H1 (cell line): ENCODE measurements around the gene RAP1GDS1. TPM values are rescaled to one million over a fixed set of nuclear protein-coding genes. Genes with fewer than 3 reads are reported as not detected.

ENCODE experiments used
- CTCF ChIA-PET: fragments of 300-600 bp; sonication (Branson Sonifier 250); formaldehyde crosslinking; loops from one replicate; lab custom pipeline; 2021; ENCODE audit not compliant: partially characterized antibody; lab: Charles Lee
- POLR2A ChIA-PET: fragments of 300-600 bp; sonication (Branson Sonifier 250); formaldehyde crosslinking; loops from one replicate; lab custom pipeline; 2021; ENCODE audit warnings: inconsistent platforms; ENCODE audit not compliant: partially characterized antibody; lab: Charles Lee
- DNase-seq, 2 experiments: peaks; one replicate each; pipeline versions ENCODE4 v3.0.0 to v3.0.0-alpha.2; 2010 to 2022; ENCODE audit warnings: low spot score in 2 of 2, low read depth in 1 of 2, mixed read lengths in 1 of 2
- FAIRE-seq: peaks from 2 replicates; lab custom pipeline; 2011; peaks lifted over from hg19 to GRCh38; lab: Jason Lieb, UNC
- H2AFZ ChIP-seq: 2 replicates; pipeline ENCODE4 v1.8.1; 2012; ENCODE audit warnings: low read length, inconsistent platforms
- H2AK5ac ChIP-seq: 2 replicates; pipeline ENCODE4 v1.6.1; 2013; ENCODE audit warnings: low read depth, low read length
- H2BK120ac ChIP-seq: replicated peaks from 2 replicates; pipeline ENCODE3; 2013; ENCODE audit warnings: low read depth, low read length, inconsistent platforms
- H2BK12ac ChIP-seq: 2 replicates; pipeline ENCODE4 v1.6.1; 2013; ENCODE audit warnings: low read depth, low read length
- H2BK15ac ChIP-seq: 2 replicates; pipeline ENCODE4 v1.6.1; 2013; ENCODE audit warnings: low read length
- H2BK20ac ChIP-seq: 2 replicates; pipeline ENCODE4 v1.6.1; 2013; ENCODE audit warnings: low read length
- H2BK5ac ChIP-seq: 2 replicates; pipeline ENCODE4 v1.6.1; 2013; ENCODE audit warnings: low read depth, low read length
- H3K14ac ChIP-seq: 2 replicates; pipeline ENCODE4 v1.6.1; 2013; ENCODE audit warnings: inconsistent platforms; ENCODE audit not compliant: insufficient read length
- H3K18ac ChIP-seq: 2 replicates; pipeline ENCODE4 v1.6.1; 2013; ENCODE audit warnings: low read length; ENCODE audit errors: extremely low read depth
- H3K23ac ChIP-seq: 2 replicates; pipeline ENCODE4 v1.6.1; 2013; ENCODE audit warnings: inconsistent platforms; ENCODE audit not compliant: insufficient read length
- H3K23me2 ChIP-seq: 2 replicates; pipeline ENCODE4 v1.6.1; 2013; ENCODE audit warnings: low read depth, low read length
- H3K27ac ChIP-seq: 2 replicates; pipeline ENCODE4 v1.6.1; 2011; ENCODE audit warnings: low read depth, low read length, inconsistent platforms
- H3K27me3 ChIP-seq, 4 experiments: replicated peaks in 1 of 4; 1 replicate in 1 of 4; 2 replicates in 3 of 4; pipeline versions ENCODE4 v1.6.1 to v1.8.1; 2011 to 2013; ENCODE audit warnings: low read length in 3 of 4, mild to moderate bottlenecking in 3 of 4, inconsistent platforms in 2 of 4, mixed read lengths in 2 of 4, moderate library complexity in 1 of 4; ENCODE audit not compliant: control insufficient read depth in 3 of 4, insufficient read depth in 3 of 4; ENCODE audit errors: extremely low read depth in 1 of 4
- H3K36me3 ChIP-seq, 4 experiments: 2 replicates each; pipeline versions ENCODE4 v1.6.1 to v1.8.1; 2011 to 2013; ENCODE audit warnings: mild to moderate bottlenecking in 4 of 4, low read length in 3 of 4, moderate library complexity in 2 of 4, control low read depth in 1 of 4, inconsistent platforms in 1 of 4; ENCODE audit not compliant: insufficient read depth in 4 of 4, control insufficient read depth in 2 of 4
- H3K4ac ChIP-seq: replicated peaks from 2 replicates; pipeline ENCODE3; 2013; ENCODE audit warnings: low read length, low read depth, mixed read lengths, inconsistent platforms; ENCODE audit not compliant: insufficient read length
- H3K4me1 ChIP-seq, 4 experiments: replicated peaks in 1 of 4; 1 replicate in 1 of 4; 2 replicates in 3 of 4; pipeline versions ENCODE4 v1.6.1 to v1.8.1; 2011 to 2013; ENCODE audit warnings: low read length in 3 of 4, inconsistent platforms in 2 of 4, mixed read lengths in 1 of 4; ENCODE audit not compliant: insufficient read depth in 4 of 4, control insufficient read depth in 3 of 4
- H3K4me2 ChIP-seq, 2 experiments: 2 replicates each; pipeline versions ENCODE4 v1.6.1 to v1.8.1; 2011 to 2013; ENCODE audit warnings: low read depth in 2 of 2, low read length in 2 of 2, control low read depth in 1 of 2, inconsistent platforms in 1 of 2, mild to moderate bottlenecking in 1 of 2; ENCODE audit not compliant: insufficient read depth in 1 of 2
- H3K4me3 ChIP-seq, 4 experiments: fragments of 200-600, 300-600 bp in 1 of 4; sonication (generic), shearing (Covaris generic), sonication (Bioruptor Twin) in 1 of 4; 2 replicates each; pipeline versions ENCODE4 v1.5.1 to v1.8.1; 2011 to 2016; ENCODE audit warnings: low read length in 4 of 4, low read depth in 3 of 4, control low read depth in 2 of 4, inconsistent platforms in 2 of 4, mild to moderate bottlenecking in 2 of 4, mixed read lengths in 1 of 4, moderate library complexity in 1 of 4; ENCODE audit not compliant: insufficient read depth in 2 of 4; ENCODE audit errors: extremely low read depth in 1 of 4
- H3K56ac ChIP-seq: replicated peaks from 2 replicates; pipeline ENCODE3; 2013; ENCODE audit warnings: low read depth, mild to moderate bottlenecking, mixed read lengths, low read length, inconsistent platforms; ENCODE audit not compliant: insufficient read length
- H3K79me1 ChIP-seq: 2 replicates; pipeline ENCODE4 v1.6.1; 2013; ENCODE audit warnings: low read depth, low read length, control low read depth
- H3K79me2 ChIP-seq, 2 experiments: 2 replicates each; pipeline versions ENCODE4 v1.6.1 to v1.8.1; 2012 to 2013; ENCODE audit warnings: low read length in 2 of 2, mild to moderate bottlenecking in 2 of 2, inconsistent platforms in 1 of 2; ENCODE audit not compliant: insufficient read depth in 2 of 2, control insufficient read depth in 1 of 2
- H3K9ac ChIP-seq, 4 experiments: replicated peaks in 1 of 4; 1 replicate in 1 of 4; 2 replicates in 3 of 4; pipeline versions ENCODE4 v1.6.1 to v1.8.1; 2011 to 2013; ENCODE audit warnings: low read depth in 3 of 4, low read length in 3 of 4, control low read depth in 2 of 4, mild to moderate bottlenecking in 2 of 4, moderate library complexity in 2 of 4, inconsistent platforms in 1 of 4; ENCODE audit errors: extremely low read depth in 1 of 4
- H3K9me3 ChIP-seq, 2 experiments: 2 replicates each; pipeline versions ENCODE4 v1.6.1 to v1.8.1; 2012 to 2013; ENCODE audit warnings: mild to moderate bottlenecking in 2 of 2, moderate library complexity in 2 of 2, control low read depth in 1 of 2, inconsistent platforms in 1 of 2, low read depth in 1 of 2, low read length in 1 of 2, mixed read lengths in 1 of 2; ENCODE audit not compliant: insufficient read depth in 2 of 2
- H4K20me1 ChIP-seq, 2 experiments: replicated peaks in 1 of 2; 2 replicates each; pipeline versions ENCODE3 to v1.8.1; 2011 to 2013; ENCODE audit warnings: inconsistent platforms in 2 of 2, low read length in 2 of 2, mild to moderate bottlenecking in 1 of 2; ENCODE audit not compliant: insufficient read depth in 2 of 2, control insufficient read depth in 1 of 2
- H4K5ac ChIP-seq: 2 replicates; pipeline ENCODE4 v1.6.1; 2013; ENCODE audit warnings: low read length, low read depth, mixed read lengths, inconsistent platforms; ENCODE audit not compliant: insufficient read length
- H4K8ac ChIP-seq: 2 replicates; pipeline ENCODE4 v1.8.0; 2013; ENCODE audit warnings: mild to moderate bottlenecking, moderate library complexity, low read length, inconsistent platforms; ENCODE audit not compliant: insufficient read depth; ENCODE audit errors: extremely low read depth
- H4K91ac ChIP-seq: replicated peaks from 2 replicates; pipeline ENCODE3; 2013; ENCODE audit warnings: low read length, mixed read lengths, inconsistent platforms; ENCODE audit not compliant: insufficient read length
- ATF2 ChIP-seq: IDR thresholded peaks from 2 replicates; pipeline ENCODE4 v1.6.1; 2012; ENCODE audit warnings: low read length, inconsistent platforms
- CHD1 ChIP-seq: IDR thresholded peaks from 2 replicates; pipeline ENCODE4 v1.6.1; 2012; ENCODE audit warnings: low read depth, low read length, improper control_type of control experiment
- FOSL1 ChIP-seq: IDR thresholded peaks from 2 replicates; pipeline ENCODE4 v1.6.1; 2011; ENCODE audit warnings: mild to moderate bottlenecking, low read depth, low read length, moderate library complexity; ENCODE audit not compliant: insufficient read depth
- JUN ChIP-seq: IDR thresholded peaks from 2 replicates; pipeline ENCODE4 v1.6.1; 2011; ENCODE audit warnings: low read depth, mild to moderate bottlenecking, improper control_type of control experiment, low read length
- MAFK ChIP-seq: IDR thresholded peaks from 2 replicates; pipeline ENCODE4 v1.6.1; 2012; ENCODE audit warnings: low read depth, mild to moderate bottlenecking, improper control_type of control experiment, low read length
- POLR2AphosphoS5 ChIP-seq: IDR thresholded peaks from 2 replicates; pipeline ENCODE4 v1.6.1; 2011; ENCODE audit warnings: low read depth, low read length
- POU5F1 ChIP-seq: IDR thresholded peaks from 2 replicates; pipeline ENCODE4 v1.6.1; 2011; ENCODE audit warnings: low read depth, mild to moderate bottlenecking, low read length, moderate library complexity
- SUZ12 ChIP-seq: fragments of 200-600 bp; sonication (generic); IDR thresholded peaks from 2 replicates; pipeline ENCODE4 v1.6.1; 2012; ENCODE audit warnings: mild to moderate bottlenecking, inconsistent platforms, low read length, moderate library complexity, mixed read lengths
- polyA plus RNA-seq, 7 experiments: library from polyadenylated mRNA; depleted of rRNA in 3 of 7; stranded (reverse) in 5 of 7; unstranded in 2 of 7; fragments of >200 nt in 5 of 7; fragments of 200-250 nt in 2 of 7; gene quantifications; 1 replicate in 5 of 7; 2 replicates in 1 of 7; 4 replicates in 1 of 7; pipeline versions ENCODE4 v1.2.1 to v1.2.3, GENCODE V29; 2011 to 2013; ENCODE audit warnings: missing spikeins in 2 of 7, mixed read lengths in 2 of 7
- total RNA-seq: library from RNA; stranded (reverse); fragmentation: NEBNext Ultra II Directional; extraction: Animal tissue kit (Norgen Biotek cat#: 25700); gene quantifications from 2 replicates; pipeline ENCODE4 v1.2.1, GENCODE V29; 2021
- TF ChIP-seq, protein P1 (sequence below): IDR thresholded peaks from 2 replicates; pipeline ENCODE4 v1.6.1; 2012; ENCODE audit warnings: inconsistent platforms
- TF ChIP-seq, protein P2 (sequence below): IDR thresholded peaks from 2 replicates; pipeline ENCODE4 v1.6.1; 2012; ENCODE audit warnings: inconsistent platforms
- TF ChIP-seq, protein P3 (sequence below), 3 experiments: IDR thresholded peaks; 1 replicate in 2 of 3; 2 replicates in 1 of 3; pipeline versions ENCODE4 v1.5.1 to v1.6.1; 2011; ENCODE audit warnings: low read length in 3 of 3, mild to moderate bottlenecking in 3 of 3, inconsistent platforms in 2 of 3, low read depth in 1 of 3, moderate library complexity in 1 of 3; ENCODE audit not compliant: insufficient read depth in 1 of 3; ENCODE audit errors: control extremely low read depth in 1 of 3

Gene RAP1GDS1
- total and polyA plus RNA-seq, 2 of the 8 experiments (the other 6 are each of a cell fraction or from before 2014, with no cell fraction given), result 12.8 to 31.9 TPM

DNA sequence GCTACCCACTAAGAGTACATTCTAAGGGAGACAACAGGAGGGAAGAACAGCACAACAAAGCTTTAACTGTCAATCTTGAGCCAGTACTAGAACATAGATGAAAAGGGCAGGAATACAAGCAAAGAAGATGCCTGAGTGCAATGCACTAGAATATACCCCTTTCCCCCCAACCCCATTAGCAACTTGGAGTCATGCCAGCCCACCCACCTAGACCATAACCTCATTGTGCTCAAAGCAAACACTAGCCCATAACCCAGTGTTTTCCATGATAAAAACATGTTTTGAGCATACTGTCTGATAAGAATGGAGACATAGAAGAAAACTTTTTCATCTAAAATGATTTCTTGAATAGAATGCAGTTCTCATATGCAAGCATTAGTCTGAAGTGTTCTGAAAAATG lies 183.2 kb downstream of the RAP1GDS1 start:
- Histone ChIP-seq H3K56ac (no peak overlapping the region), H2BK15ac (no peak overlapping the region), H4K20me1 (no peaks in the 10 kb centered on the region), H4K91ac (no peak overlapping the region), H3K14ac (no peak overlapping the region), H3K27me3 (no peaks in the 10 kb centered on the region), H3K4me2 (no peak overlapping the region), H3K27ac (no peak overlapping the region), H2AK5ac (no peak overlapping the region), H3K79me1 (no peaks in the 10 kb centered on the region), H2AFZ (no peak overlapping the region), H2BK20ac (no peak overlapping the region), H3K18ac (no peak overlapping the region), H3K4me3 (no peak overlapping the region), H2BK120ac (no peak overlapping the region), H3K36me3 (no peaks in the 10 kb centered on the region), H3K23me2 (no peaks in the 10 kb centered on the region), H3K9ac (no peak overlapping the region), H3K23ac (no peak overlapping the region), H3K79me2 (no peaks in the 10 kb centered on the region), H2BK5ac (no peak overlapping the region), H4K5ac (no peak overlapping the region), H2BK12ac (no peak overlapping the region), H4K8ac (no peak overlapping the region), H3K9me3 (no peaks in the 10 kb centered on the region), H3K4me1 (no peaks in the 10 kb centered on the region), H3K4ac (no peak overlapping the region)
- POLR2A ChIA-PET, result no interaction called here
- FAIRE-seq (no peak), DNase-seq (no peak)
- CTCF ChIA-PET, result no interaction called here
- TF ChIP-seq, protein P1, sequence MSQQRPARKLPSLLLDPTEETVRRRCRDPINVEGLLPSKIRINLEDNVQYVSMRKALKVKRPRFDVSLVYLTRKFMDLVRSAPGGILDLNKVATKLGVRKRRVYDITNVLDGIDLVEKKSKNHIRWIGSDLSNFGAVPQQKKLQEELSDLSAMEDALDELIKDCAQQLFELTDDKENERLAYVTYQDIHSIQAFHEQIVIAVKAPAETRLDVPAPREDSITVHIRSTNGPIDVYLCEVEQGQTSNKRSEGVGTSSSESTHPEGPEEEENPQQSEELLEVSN, result no peak
- TF ChIP-seq, protein P2, sequence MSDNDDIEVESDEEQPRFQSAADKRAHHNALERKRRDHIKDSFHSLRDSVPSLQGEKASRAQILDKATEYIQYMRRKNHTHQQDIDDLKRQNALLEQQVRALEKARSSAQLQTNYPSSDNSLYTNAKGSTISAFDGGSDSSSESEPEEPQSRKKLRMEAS, result no peak
- TF ChIP-seq CHD1, result no peak
- no peak for TF ChIP-seq JUN
- no peak for TF ChIP-seq MAFK
- TF ChIP-seq POU5F1, result no peak
- no peak for TF ChIP-seq POLR2AphosphoS5
- no peak for TF ChIP-seq FOSL1
- TF ChIP-seq, protein P3, sequence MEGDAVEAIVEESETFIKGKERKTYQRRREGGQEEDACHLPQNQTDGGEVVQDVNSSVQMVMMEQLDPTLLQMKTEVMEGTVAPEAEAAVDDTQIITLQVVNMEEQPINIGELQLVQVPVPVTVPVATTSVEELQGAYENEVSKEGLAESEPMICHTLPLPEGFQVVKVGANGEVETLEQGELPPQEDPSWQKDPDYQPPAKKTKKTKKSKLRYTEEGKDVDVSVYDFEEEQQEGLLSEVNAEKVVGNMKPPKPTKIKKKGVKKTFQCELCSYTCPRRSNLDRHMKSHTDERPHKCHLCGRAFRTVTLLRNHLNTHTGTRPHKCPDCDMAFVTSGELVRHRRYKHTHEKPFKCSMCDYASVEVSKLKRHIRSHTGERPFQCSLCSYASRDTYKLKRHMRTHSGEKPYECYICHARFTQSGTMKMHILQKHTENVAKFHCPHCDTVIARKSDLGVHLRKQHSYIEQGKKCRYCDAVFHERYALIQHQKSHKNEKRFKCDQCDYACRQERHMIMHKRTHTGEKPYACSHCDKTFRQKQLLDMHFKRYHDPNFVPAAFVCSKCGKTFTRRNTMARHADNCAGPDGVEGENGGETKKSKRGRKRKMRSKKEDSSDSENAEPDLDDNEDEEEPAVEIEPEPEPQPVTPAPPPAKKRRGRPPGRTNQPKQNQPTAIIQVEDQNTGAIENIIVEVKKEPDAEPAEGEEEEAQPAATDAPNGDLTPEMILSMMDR (IDR thresholded peaks at IDR 0.05; ENCODE audit: control extremely low read depth in 1 of 3, insufficient read depth in 1 of 3, low read depth in 1 of 3, low read length in 3 of 3), result no peak
- TF ChIP-seq SUZ12, result no peak
- TF ChIP-seq ATF2, result no peak
